Measurements from ENCODE around the gene RNF123. TPM values are rescaled to one million over a fixed set of nuclear protein-coding genes. Genes with fewer than 3 reads are reported as not detected.

RNF123 gene
- total and polyA plus RNA-seq, 2 donors (not counting 3 experiments of a cell fraction or from before 2014, with no cell fraction given) = 43.4 to 59.3 TPM

GRCh38 chr3:49650177-49650576 lies 39.2 kb upstream of the RNF123 start:
- FAIRE-seq (no peak), DNase-seq (ENCODE audit: low read depth, low spot score) (no peak)
- intact Hi-C loops (cut with micrococcal nuclease) (no loop called here), dilution Hi-C loops (cut with MboI; ENCODE audit: extremely low pct_ligation_motif_present, low sequenced_read_pairs) (no loop called here)
- no peaks in the 10 kb centered on the region for H3K79me2 ChIP-seq (ENCODE audit: control insufficient read depth, insufficient read depth, low read length)
- H3K27me3 ChIP-seq (ENCODE audit: control insufficient read depth in 2 of 2, insufficient read depth in 2 of 2, low read length in 2 of 2) = no peaks in the 10 kb centered on the region
- H3K27ac ChIP-seq (ENCODE audit: insufficient read depth, low read depth, low read length) = no peak overlapping the region
- ChIA-PET POLR2A (no interaction called here), CTCF (no interaction called here)
- no peaks in the 10 kb centered on the region for H3K36me3 ChIP-seq (ENCODE audit: control insufficient read depth in 2 of 2, extremely low read depth in 1 of 2, insufficient read depth in 2 of 2, low read length in 2 of 2)
- TF ChIP-seq FOS (IDR thresholded peaks at IDR 0.05; ENCODE audit: borderline replicate concordance, insufficient read depth, low read length) (no peak), MAX (IDR thresholded peaks at IDR 0.05; ENCODE audit: insufficient read depth, insufficient read length) (no peak)
- TF ChIP-seq, protein P1, sequence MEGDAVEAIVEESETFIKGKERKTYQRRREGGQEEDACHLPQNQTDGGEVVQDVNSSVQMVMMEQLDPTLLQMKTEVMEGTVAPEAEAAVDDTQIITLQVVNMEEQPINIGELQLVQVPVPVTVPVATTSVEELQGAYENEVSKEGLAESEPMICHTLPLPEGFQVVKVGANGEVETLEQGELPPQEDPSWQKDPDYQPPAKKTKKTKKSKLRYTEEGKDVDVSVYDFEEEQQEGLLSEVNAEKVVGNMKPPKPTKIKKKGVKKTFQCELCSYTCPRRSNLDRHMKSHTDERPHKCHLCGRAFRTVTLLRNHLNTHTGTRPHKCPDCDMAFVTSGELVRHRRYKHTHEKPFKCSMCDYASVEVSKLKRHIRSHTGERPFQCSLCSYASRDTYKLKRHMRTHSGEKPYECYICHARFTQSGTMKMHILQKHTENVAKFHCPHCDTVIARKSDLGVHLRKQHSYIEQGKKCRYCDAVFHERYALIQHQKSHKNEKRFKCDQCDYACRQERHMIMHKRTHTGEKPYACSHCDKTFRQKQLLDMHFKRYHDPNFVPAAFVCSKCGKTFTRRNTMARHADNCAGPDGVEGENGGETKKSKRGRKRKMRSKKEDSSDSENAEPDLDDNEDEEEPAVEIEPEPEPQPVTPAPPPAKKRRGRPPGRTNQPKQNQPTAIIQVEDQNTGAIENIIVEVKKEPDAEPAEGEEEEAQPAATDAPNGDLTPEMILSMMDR (IDR thresholded peaks at IDR 0.05; ENCODE audit: extremely low read depth in 1 of 2, insufficient read depth in 1 of 2, low read depth in 1 of 2, low read length in 2 of 2) = no peak
- H3K4me3 ChIP-seq (replicated peaks in 1 of 3; ENCODE audit: insufficient read depth in 1 of 3, low read depth in 1 of 3, low read length in 3 of 3) = no peak overlapping the region
- no peaks in the 10 kb centered on the region for H3K4me1 ChIP-seq (ENCODE audit: control insufficient read depth, extremely low read depth, insufficient read depth, low read length)
- H3K9me3 ChIP-seq (replicated peaks; ENCODE audit: control insufficient read depth, insufficient read depth, low read length) = no peaks in the 10 kb centered on the region
- H2AFZ ChIP-seq (ENCODE audit: low read depth, low read length) = no peak overlapping the region
- H3K9ac ChIP-seq (replicated peaks; ENCODE audit: extremely low read depth, insufficient read depth, low read length) = no peak overlapping the region
- no peaks in the 10 kb centered on the region for H4K20me1 ChIP-seq (replicated peaks; ENCODE audit: control insufficient read depth, extremely low read depth, insufficient read depth, low read length)
- H3K9me1 ChIP-seq (replicated peaks; ENCODE audit: control insufficient read depth, extremely low read depth, insufficient read depth, low read length) = no peaks in the 10 kb centered on the region
- H3K4me2 ChIP-seq (ENCODE audit: insufficient read depth, low read length) = no peak overlapping the region
- no TSS peak for BruUV-seq (replicated peaks)

DNA sequence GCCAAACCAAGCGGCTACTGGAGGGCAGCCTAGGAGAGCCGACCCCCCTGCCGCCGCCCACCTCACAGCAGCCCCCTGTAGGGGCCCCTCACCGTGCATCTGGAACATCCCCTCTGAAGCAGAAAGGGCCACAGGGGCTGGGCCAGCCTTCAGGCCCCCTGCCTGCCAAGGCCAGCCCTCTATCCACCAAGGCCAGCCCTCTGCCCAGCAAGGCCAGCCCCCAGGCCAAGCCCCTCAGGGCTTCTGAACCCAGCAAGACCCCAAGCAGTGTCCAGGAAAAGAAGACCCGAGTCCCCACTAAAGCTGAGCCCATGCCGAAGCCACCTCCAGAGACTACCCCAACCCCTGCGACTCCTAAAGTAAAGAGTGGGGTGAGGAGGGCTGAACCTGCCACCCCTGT lies 38.7 kb upstream of the RNF123 start:
- H2AFZ ChIP-seq (ENCODE audit: low read depth, low read length) = no peak overlapping the region
- BruUV-seq (replicated peaks) = no TSS peak
- TF ChIP-seq FOS (IDR thresholded peaks at IDR 0.05; ENCODE audit: borderline replicate concordance, insufficient read depth, low read length) (no peak), EZH2 (IDR thresholded peaks at IDR 0.05; ENCODE audit: borderline replicate concordance, low read depth, low read length, severe bottlenecking) (no peak)
- no peak overlapping the region for H3K4me2 ChIP-seq (ENCODE audit: insufficient read depth, low read length)
- no peaks in the 10 kb centered on the region for H4K20me1 ChIP-seq (replicated peaks; ENCODE audit: control insufficient read depth, extremely low read depth, insufficient read depth, low read length)
- CTCF ChIA-PET = no interaction called here
- no peak overlapping the region for H3K9ac ChIP-seq (replicated peaks; ENCODE audit: extremely low read depth, insufficient read depth, low read length)
- DNase-seq (ENCODE audit: low read depth, low spot score) = no peak
- intact Hi-C loops (cut with micrococcal nuclease) (no loop called here), dilution Hi-C loops (cut with MboI; ENCODE audit: extremely low pct_ligation_motif_present, low sequenced_read_pairs) (no loop called here)
- H3K79me2 ChIP-seq (ENCODE audit: control insufficient read depth, insufficient read depth, low read length) = no peaks in the 10 kb centered on the region
- FAIRE-seq = no peak
- H3K27ac ChIP-seq (ENCODE audit: insufficient read depth, low read depth, low read length) = no peak overlapping the region
- no peaks in the 10 kb centered on the region for H3K4me1 ChIP-seq (ENCODE audit: control insufficient read depth, extremely low read depth, insufficient read depth, low read length)
- no peaks in the 10 kb centered on the region for H3K9me1 ChIP-seq (replicated peaks; ENCODE audit: control insufficient read depth, extremely low read depth, insufficient read depth, low read length)
- no peak overlapping the region for H3K4me3 ChIP-seq (replicated peaks in 1 of 3; ENCODE audit: insufficient read depth in 1 of 3, low read depth in 1 of 3, low read length in 3 of 3)
- POLR2A ChIA-PET = no interaction called here
- H3K9me3 ChIP-seq (replicated peaks; ENCODE audit: control insufficient read depth, insufficient read depth, low read length) = no peaks in the 10 kb centered on the region
- no peaks in the 10 kb centered on the region for H3K27me3 ChIP-seq (ENCODE audit: control insufficient read depth in 2 of 2, insufficient read depth in 2 of 2, low read length in 2 of 2)
- H3K36me3 ChIP-seq (ENCODE audit: control insufficient read depth in 2 of 2, extremely low read depth in 1 of 2, insufficient read depth in 2 of 2, low read length in 2 of 2) = no peaks in the 10 kb centered on the region
